CD14-positive monocyte (primary cell): ENCODE measurements around the gene KRTAP5-10. TPM values are rescaled to one million over a fixed set of nuclear protein-coding genes. Genes with fewer than 3 reads are reported as not detected.

Source experiments
- DNase-seq, 3 donors: peaks; one replicate each; pipeline ENCODE4 v3.0.0-alpha.2; 2011 to 2022
- H2AFZ ChIP-seq: 2 replicates; pipeline ENCODE4 v1.6.0; 2012; ENCODE audit warnings: mild to moderate bottlenecking, low read depth, low read length, inconsistent platforms; ENCODE audit not compliant: insufficient read depth, poor library complexity, severe bottlenecking
- H3K27ac ChIP-seq, 2 donors: 1 replicate in 1 of 2; 2 replicates in 1 of 2; pipeline ENCODE4 v1.5.1; 2012 to 2013; ENCODE audit warnings: low read length in 2 of 2, control low read depth in 1 of 2, inconsistent platforms in 1 of 2, low read depth in 1 of 2, mild to moderate bottlenecking in 1 of 2
- H3K27me3 ChIP-seq, 2 donors: one replicate each; pipeline versions ENCODE4 v1.6.0 to v1.6.1; 2011 to 2013; ENCODE audit warnings: low read length in 2 of 2; ENCODE audit not compliant: control insufficient read depth in 2 of 2, insufficient read depth in 2 of 2
- H3K36me3 ChIP-seq, 2 donors: replicated peaks in 1 of 2; 1 replicate in 1 of 2; 2 replicates in 1 of 2; pipeline versions ENCODE4 v1.5.1 to v1.6.1; 2012 to 2013; ENCODE audit warnings: low read length in 2 of 2, control low read depth in 1 of 2, inconsistent platforms in 1 of 2, mild to moderate bottlenecking in 1 of 2; ENCODE audit not compliant: insufficient read depth in 2 of 2, control insufficient read depth in 1 of 2
- H3K4me1 ChIP-seq, 2 donors: 1 replicate in 1 of 2; 2 replicates in 1 of 2; pipeline versions ENCODE4 v1.5.1 to v1.6.1; 2012 to 2013; ENCODE audit warnings: low read length in 2 of 2, control low read depth in 1 of 2, inconsistent platforms in 1 of 2, mild to moderate bottlenecking in 1 of 2, moderate library complexity in 1 of 2; ENCODE audit not compliant: insufficient read depth in 2 of 2, control insufficient read depth in 1 of 2
- H3K4me2 ChIP-seq: replicated peaks from 2 replicates; pipeline ENCODE3; 2012; ENCODE audit warnings: low read length, moderate library complexity, mild to moderate bottlenecking; ENCODE audit not compliant: poor library complexity, severe bottlenecking; ENCODE audit errors: extremely low read depth
- H3K4me3 ChIP-seq, 3 experiments: fragments of 200-600 bp in 1 of 3; sonication (generic) in 1 of 3; replicated peaks in 1 of 3; 1 replicate in 2 of 3; 2 replicates in 1 of 3; pipeline ENCODE4 v1.5.1; 2011 to 2013; ENCODE audit warnings: low read length in 3 of 3, mild to moderate bottlenecking in 3 of 3, control low read depth in 2 of 3, low read depth in 2 of 3, inconsistent platforms in 1 of 3, moderate library complexity in 1 of 3
- H3K79me2 ChIP-seq: 2 replicates; pipeline ENCODE4 v1.6.0; 2012; ENCODE audit warnings: mild to moderate bottlenecking, control low read depth, inconsistent platforms, low read length, moderate library complexity; ENCODE audit not compliant: insufficient read depth
- H3K9ac ChIP-seq: 2 replicates; pipeline ENCODE4 v1.6.0; 2017; ENCODE audit warnings: low read length, mild to moderate bottlenecking; ENCODE audit not compliant: insufficient read depth, poor library complexity, severe bottlenecking
- H3K9me3 ChIP-seq, 2 donors: replicated peaks in 1 of 2; 1 replicate in 1 of 2; 2 replicates in 1 of 2; pipeline versions ENCODE4 v1.5.1 to v1.6.1; 2012 to 2013; ENCODE audit warnings: low read length in 2 of 2, control low read depth in 1 of 2; ENCODE audit not compliant: control insufficient read depth in 1 of 2, insufficient read depth in 1 of 2
- H4K20me1 ChIP-seq: 2 replicates; pipeline ENCODE4 v1.6.0; 2012; ENCODE audit warnings: mild to moderate bottlenecking, low read length, control low read depth, moderate library complexity; ENCODE audit not compliant: insufficient read depth
- H3K27ac Mint-ChIP-seq, 7 donors: one replicate each; pipeline ENCODE4 v1.8.0; 2020; ENCODE audit warnings: mild to moderate bottlenecking in 7 of 7, mixed read lengths in 7 of 7, moderate library complexity in 6 of 7, inconsistent platforms in 2 of 7
- H3K27me3 Mint-ChIP-seq, 3 donors: one replicate each; pipeline ENCODE4 v1.8.0; 2021 to 2022; ENCODE audit warnings: low read depth in 3 of 3, mild to moderate bottlenecking in 3 of 3, mixed read lengths in 3 of 3, moderate library complexity in 3 of 3, inconsistent platforms in 1 of 3
- H3K36me3 Mint-ChIP-seq, 2 donors: one replicate each; pipeline ENCODE4 v1.8.0; 2020; ENCODE audit warnings: mixed read lengths in 2 of 2, inconsistent platforms in 1 of 2, mild to moderate bottlenecking in 1 of 2
- H3K4me1 Mint-ChIP-seq: one replicate; pipeline ENCODE4 v1.8.0; 2020; ENCODE audit warnings: mild to moderate bottlenecking, mixed read lengths
- H3K4me3 Mint-ChIP-seq, 2 donors: one replicate each; pipeline ENCODE4 v1.8.0; 2020; ENCODE audit warnings: mild to moderate bottlenecking in 2 of 2, mixed read lengths in 2 of 2, moderate library complexity in 1 of 2
- H3K9me3 Mint-ChIP-seq, 7 donors: one replicate each; pipeline ENCODE4 v1.8.0; 2020 to 2022; ENCODE audit warnings: mixed read lengths in 7 of 7, mild to moderate bottlenecking in 6 of 7, moderate library complexity in 6 of 7, inconsistent platforms in 2 of 7
- CTCF ChIP-seq: fragments of 200-600 bp; IDR thresholded peaks from one replicate; pipeline ENCODE4 v1.8.0; 2022; ENCODE audit warnings: antibody characterized with exemption, mild to moderate bottlenecking
- WGBS: methylation state at CpG from one replicate; pipeline ENCODE4 v1.1.5; 2013; ENCODE audit warnings: missing lambda C conversion rate; ENCODE audit not compliant: insufficient coverage; 5-methylcytosine and 5-hydroxymethylcytosine counted together
- intact Hi-C, 2 donors: fragments of 100-400 bp; cut with micrococcal nuclease; formaldehyde crosslinking; loops; one replicate each; pipeline versions ENCODE4 v1.15.0 to v1.15.1; 2023
- polyA plus RNA-seq, 3 donors: library from polyadenylated mRNA; depleted of rRNA in 1 of 3; unstranded in 2 of 3; stranded (reverse) in 1 of 3; fragments of 300-500 nt in 2 of 3; fragments of >200 nt in 1 of 3; fragmentation: Illumina TruSeq in 2 of 3; gene quantifications; 1 replicate in 2 of 3; 2 replicates in 1 of 3; pipeline ENCODE4 v1.2.3, GENCODE V29; 2012 to 2021

KRTAP5-10 gene
- polyA plus RNA-seq, 3 donors: not detected

GRCh38 chr11:71580057-71581003 lies 15.0 kb downstream of the KRTAP5-10 start:
- Histone ChIP-seq H3K79me2 (no peaks in the 10 kb centered on the region), H3K36me3 (no peaks in the 10 kb centered on the region), H3K4me3 (no peak overlapping the region), H2AFZ (peak overlapping the region; percentile 63), H3K27me3 (no peaks in the 10 kb centered on the region), H4K20me1 (no peaks in the 10 kb centered on the region), H3K9ac (no peak overlapping the region), H3K4me1 (no peaks in the 10 kb centered on the region), H3K4me2 (no peak overlapping the region), H3K27ac (no peak overlapping the region), H3K9me3 (no peaks in the 10 kb centered on the region)
- H3K27ac Mint-ChIP-seq: no peak overlapping the region
- DNase-seq: peak in 2 of 3 donors; percentile 17
- TF ChIP-seq CTCF: peak; percentile 86
- intact Hi-C loops: no loop called here
- no peaks in the 10 kb centered on the region for H3K36me3 Mint-ChIP-seq
- no peaks in the 10 kb centered on the region for H3K9me3 Mint-ChIP-seq
- peak overlapping the region in 1 of 2 donors; percentile 39 for H3K4me3 Mint-ChIP-seq
- 4% methylated on average over 5 of the region's 8 CpGs for WGBS
- H3K4me1 Mint-ChIP-seq: peaks cover 8% of the 10 kb centered on the region
- H3K27me3 Mint-ChIP-seq: peaks cover 5 to 17% (median 5%) of the 10 kb centered on the region in 3 donors

DNA sequence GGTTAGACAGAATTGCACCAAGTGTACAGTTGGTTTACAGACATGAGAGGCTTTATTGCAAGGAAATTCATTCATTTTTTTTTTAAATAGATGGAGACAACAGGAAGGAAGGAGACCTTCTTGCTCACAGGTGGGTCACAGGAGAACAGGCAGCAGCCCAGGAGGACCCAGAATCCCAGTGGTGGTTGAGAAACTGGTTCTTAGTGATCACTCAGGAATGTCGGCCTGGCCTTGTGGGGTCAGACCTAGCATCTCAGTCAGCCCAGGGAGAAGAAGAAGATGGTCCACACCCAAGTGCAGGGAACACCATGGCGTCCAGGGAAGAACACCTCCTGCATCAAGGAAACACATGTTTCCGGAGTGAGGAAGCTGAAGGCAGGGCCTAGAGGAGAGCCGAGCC lies 16.5 kb downstream of the KRTAP5-10 start:
- WGBS: 75% methylated on average over 4 of the region's 4 CpGs
- H3K27me3 Mint-ChIP-seq: peaks cover 5 to 17% (median 9%) of the 10 kb centered on the region in 3 donors
- TF ChIP-seq CTCF: no peak

More for the DNA sequence above, 16.5 kb downstream of the KRTAP5-10 start:
- no peak overlapping the region for H3K4me3 ChIP-seq
- intact Hi-C loops: no loop called here
- no peaks in the 10 kb centered on the region for H3K79me2 ChIP-seq
- DNase-seq: no peak
- Mint-ChIP-seq H3K36me3 (no peaks in the 10 kb centered on the region), H3K4me1 (peaks cover 8% of the 10 kb centered on the region), H3K9me3 (no peaks in the 10 kb centered on the region), H3K4me3 (no peak overlapping the region), H3K27ac (peak overlapping the region in 1 of 7 donors; percentile 61)
- no peaks in the 10 kb centered on the region for H3K27me3 ChIP-seq
- no peak overlapping the region for H2AFZ ChIP-seq
- no peak overlapping the region for H3K27ac ChIP-seq
- H3K9ac ChIP-seq: no peak overlapping the region
- H4K20me1 ChIP-seq: no peaks in the 10 kb centered on the region
- no peak overlapping the region for H3K4me2 ChIP-seq
- H3K9me3 ChIP-seq: no peaks in the 10 kb centered on the region
- no peaks in the 10 kb centered on the region for H3K4me1 ChIP-seq
- H3K36me3 ChIP-seq: no peaks in the 10 kb centered on the region
